AG04450 (cell line): ENCODE results near the gene GON7. TPM values are rescaled to one million over a fixed set of nuclear protein-coding genes. Genes with fewer than 3 reads are reported as not detected.
"Not testable (repeated sequence)": the region's sequence is repeated elsewhere in the genome, so short reads cannot be mapped to it uniquely, and the experiment has no call there.

Experiments
- CTCF ChIA-PET: fragments of 300-600, 350-600 bp; formaldehyde crosslinking; extraction: SDS; loops from one replicate; lab custom pipeline; 2022; ENCODE audit warnings: antibody characterized with exemption, inconsistent platforms; lab: Charles Lee
- POLR2A ChIA-PET: fragments of 350-600 bp; formaldehyde crosslinking; extraction: SDS; loops from one replicate; lab custom pipeline; 2021; ENCODE audit warnings: antibody characterized with exemption, inconsistent platforms; lab: Yijun Ruan, JAX
- DNase-seq: peaks from one replicate; pipeline ENCODE4 v3.0.0-alpha.2; 2011; ENCODE audit warnings: low read depth, low spot score
- H3K27ac ChIP-seq: one replicate; pipeline ENCODE4 v1.5.1; 2012; ENCODE audit warnings: low read depth, low read length, control low read depth
- H3K27me3 ChIP-seq: one replicate; pipeline ENCODE4 v1.6.0; 2012; ENCODE audit warnings: low read length; ENCODE audit not compliant: control insufficient read depth, insufficient read depth
- H3K4me3 ChIP-seq: 2 replicates; pipeline ENCODE4 v1.5.1; 2011; ENCODE audit warnings: mild to moderate bottlenecking, low read depth, low read length, control low read depth
- H3K9me3 ChIP-seq: 2 replicates; pipeline ENCODE4 v1.5.1; 2012; ENCODE audit warnings: low read length; ENCODE audit not compliant: control insufficient read depth, insufficient read depth
- polyA plus RNA-seq: library from polyadenylated mRNA; depleted of rRNA; stranded (reverse); fragments of >200 nt; gene quantifications from 2 replicates; pipeline ENCODE4 v1.2.3, GENCODE V29; 2011
- TF ChIP-seq, protein P1 (sequence below): IDR thresholded peaks from 2 replicates; pipeline ENCODE4 v1.5.1; 2011; ENCODE audit warnings: low read depth, low read length, control low read depth, inconsistent platforms

GON7 gene
- polyA plus RNA-seq, 1 experiment, result 8.2 TPM

GRCh38 chr14:93240678-93241000, 33.8 kb upstream of the GON7 start:
- no peak overlapping the region for H3K4me3 ChIP-seq
- CTCF ChIA-PET, result interaction anchor here (0.6 to 1.2 kb wide), 2 partner anchors 22 to 896 kb away, joined by 3 to 5 read pairs; no protein-coding TSS in a partner anchor
- no peaks in the 10 kb centered on the region; the same call in 1 of the 2 replicates for H3K9me3 ChIP-seq
- H3K27ac ChIP-seq, result peak overlapping the region; percentile 43
- DNase-seq, result no peak
- POLR2A ChIA-PET, result interaction anchor here (0.6 to 1.9 kb wide), 3 partner anchors 9 to 90 kb away, joined by 4 read pairs; no protein-coding TSS in a partner anchor
- no peaks in the 10 kb centered on the region for H3K27me3 ChIP-seq
- TF ChIP-seq, protein P1, sequence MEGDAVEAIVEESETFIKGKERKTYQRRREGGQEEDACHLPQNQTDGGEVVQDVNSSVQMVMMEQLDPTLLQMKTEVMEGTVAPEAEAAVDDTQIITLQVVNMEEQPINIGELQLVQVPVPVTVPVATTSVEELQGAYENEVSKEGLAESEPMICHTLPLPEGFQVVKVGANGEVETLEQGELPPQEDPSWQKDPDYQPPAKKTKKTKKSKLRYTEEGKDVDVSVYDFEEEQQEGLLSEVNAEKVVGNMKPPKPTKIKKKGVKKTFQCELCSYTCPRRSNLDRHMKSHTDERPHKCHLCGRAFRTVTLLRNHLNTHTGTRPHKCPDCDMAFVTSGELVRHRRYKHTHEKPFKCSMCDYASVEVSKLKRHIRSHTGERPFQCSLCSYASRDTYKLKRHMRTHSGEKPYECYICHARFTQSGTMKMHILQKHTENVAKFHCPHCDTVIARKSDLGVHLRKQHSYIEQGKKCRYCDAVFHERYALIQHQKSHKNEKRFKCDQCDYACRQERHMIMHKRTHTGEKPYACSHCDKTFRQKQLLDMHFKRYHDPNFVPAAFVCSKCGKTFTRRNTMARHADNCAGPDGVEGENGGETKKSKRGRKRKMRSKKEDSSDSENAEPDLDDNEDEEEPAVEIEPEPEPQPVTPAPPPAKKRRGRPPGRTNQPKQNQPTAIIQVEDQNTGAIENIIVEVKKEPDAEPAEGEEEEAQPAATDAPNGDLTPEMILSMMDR, result no peak

DNA sequence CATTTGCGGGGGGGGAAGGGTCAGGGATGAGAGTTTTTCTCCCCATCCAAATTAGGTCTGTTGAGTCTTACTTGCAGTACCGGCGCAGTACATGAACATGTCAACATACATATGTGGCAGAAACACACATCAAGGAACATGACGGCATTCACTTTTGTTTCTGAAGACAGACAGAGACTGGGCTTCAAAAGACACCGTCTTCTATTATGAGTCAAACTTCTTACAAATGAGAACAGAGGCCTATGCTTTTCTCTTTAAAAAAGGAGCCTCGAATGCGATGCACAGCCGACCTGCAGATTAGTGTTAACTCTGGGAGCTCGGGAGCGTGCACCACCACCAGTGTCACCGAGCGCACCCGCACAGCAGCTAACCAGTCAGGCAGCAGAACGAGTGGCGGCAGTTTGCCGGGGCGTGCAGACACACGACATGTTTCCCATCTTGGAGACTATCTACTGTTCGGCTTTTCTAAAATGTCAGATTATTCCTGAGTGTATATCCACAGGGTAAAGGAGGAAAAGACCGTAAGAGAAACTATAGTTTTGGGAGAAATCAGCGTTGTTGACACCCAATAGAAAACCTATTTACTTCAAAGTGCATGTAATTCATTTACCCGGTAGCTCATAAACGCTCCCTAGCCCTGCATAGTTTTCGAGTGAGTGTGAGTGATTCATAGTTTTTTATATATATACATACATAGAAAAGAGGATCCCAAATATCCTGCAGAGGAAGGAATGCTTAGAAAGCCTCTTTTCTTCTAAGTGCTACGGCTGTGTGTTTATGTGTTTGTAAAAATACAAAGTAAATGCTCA, 33.2 kb upstream of the GON7 start:
- DNase-seq, result peak; percentile 59
- peak overlapping the region; percentile 65 for H3K27ac ChIP-seq
- H3K27me3 ChIP-seq, result no peaks in the 10 kb centered on the region
- ChIA-PET CTCF (interaction anchor here (0.6 to 1.3 kb wide), 3 partner anchors 10 to 897 kb away, joined by 3 to 5 read pairs (median 3); no protein-coding TSS in a partner anchor), POLR2A (interaction anchor here (0.6 to 1.9 kb wide), 3 partner anchors 9 to 90 kb away, joined by 4 read pairs; no protein-coding TSS in a partner anchor)
- no peaks in the 10 kb centered on the region; the same call in 1 of the 2 replicates for H3K9me3 ChIP-seq
- H3K4me3 ChIP-seq, result no peak overlapping the region
- TF ChIP-seq, protein P1, result no peak

- Histone ChIP-seq H3K4me3 (no peak overlapping the region), H3K27ac (no peak overlapping the region), H3K27me3 (no peaks in the 10 kb centered on the region), H3K9me3 (no peaks in the 10 kb centered on the region; the same call in 1 of the 2 replicates)
- POLR2A ChIA-PET, result interaction anchor here (1.2 kb wide), 1 partner anchor 24 kb away, joined by 3 read pairs; no protein-coding TSS in a partner anchor
- no peak for DNase-seq
- TF ChIP-seq, protein P1, result no peak
- CTCF ChIA-PET, result no interaction called here
Observed at GRCh38 chr14:93234798-93235197, 27.9 kb upstream of the GON7 start.

DNA sequence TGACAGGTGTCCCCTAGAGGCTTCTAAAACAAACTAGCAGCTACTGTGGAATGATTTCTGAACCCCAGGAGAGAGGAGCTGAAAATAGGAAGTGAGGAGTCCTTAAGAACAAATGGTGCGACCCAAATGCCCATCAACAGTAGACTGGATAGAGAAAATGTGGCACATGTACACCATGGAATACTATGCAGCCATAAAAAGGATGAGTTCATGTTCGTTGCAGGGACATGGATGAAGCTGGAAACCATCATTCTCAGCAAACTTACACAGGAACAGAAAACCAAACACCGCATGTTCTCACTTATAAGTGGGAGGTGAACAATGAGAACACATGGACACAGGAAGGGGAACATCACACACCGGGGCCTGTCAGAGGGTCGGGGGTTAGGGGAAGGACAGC, 26.2 kb upstream of the GON7 start:
- CTCF ChIA-PET, result interaction anchor here (1.5 kb wide), 1 partner anchor 14 kb away, joined by 6 read pairs; no protein-coding TSS in a partner anchor
- H3K9me3 ChIP-seq, H3K27me3 ChIP-seq, POLR2A ChIA-PET, H3K4me3 ChIP-seq, DNase-seq, H3K27ac ChIP-seq: not testable (repeated sequence)

DNA sequence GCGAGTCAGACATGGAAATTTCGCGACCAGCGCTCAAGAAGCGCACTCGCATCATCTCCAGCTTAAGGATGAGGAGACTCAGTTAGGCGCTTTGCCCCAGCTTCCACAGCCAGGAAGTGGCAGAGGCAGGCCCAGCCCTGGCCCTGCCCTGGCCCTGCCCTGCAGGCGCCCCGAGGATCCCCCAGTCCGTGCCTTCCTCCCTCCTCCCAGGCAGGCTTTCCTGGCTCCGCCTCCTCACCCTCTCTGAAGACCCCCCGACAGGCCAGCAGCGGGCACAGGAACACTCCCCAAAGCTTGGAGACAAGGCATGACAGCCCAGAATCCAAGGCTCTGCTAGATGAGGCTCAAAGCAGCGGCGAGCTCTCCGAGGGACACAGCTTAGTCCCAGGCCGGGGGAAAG, 25.3 kb upstream of the GON7 start:
- TF ChIP-seq, protein P1, result no peak
- POLR2A ChIA-PET, result interaction anchor here (0.8 to 2.0 kb wide), 2 partner anchors 9 to 24 kb away, joined by 3 to 4 read pairs; no protein-coding TSS in a partner anchor
- no peaks in the 10 kb centered on the region; the same call in 1 of the 2 replicates for H3K9me3 ChIP-seq
- no peaks in the 10 kb centered on the region for H3K27me3 ChIP-seq
- peak overlapping the region; percentile 21 for H3K27ac ChIP-seq
- H3K4me3 ChIP-seq, result peak overlapping the region; percentile 73; the same call in 1 of the 2 replicates
- no peak for DNase-seq
- CTCF ChIA-PET, result interaction anchor here (1.5 kb wide), 1 partner anchor 13 kb away, joined by 6 read pairs; no protein-coding TSS in a partner anchor
